A549 treated with AZD9567 at 1 μM for 4 hours (cell line): ENCODE measurements around the gene LPCAT1. TPM values are rescaled to one million over a fixed set of nuclear protein-coding genes. Genes with fewer than 3 reads are reported as not detected.

ENCODE experiments used
- total RNA-seq: library from RNA; stranded (reverse); fragments of 200-300 nt; extraction: Qiagen RNA extraction; gene quantifications from 5 replicates; pipeline ENCODE4 v1.2.3, GENCODE V29; 2022; ENCODE audit not compliant: insufficient read depth

LPCAT1 gene
- 149 to 170 TPM (median 159 TPM) in 5 replicates for total RNA-seq

DNA sequence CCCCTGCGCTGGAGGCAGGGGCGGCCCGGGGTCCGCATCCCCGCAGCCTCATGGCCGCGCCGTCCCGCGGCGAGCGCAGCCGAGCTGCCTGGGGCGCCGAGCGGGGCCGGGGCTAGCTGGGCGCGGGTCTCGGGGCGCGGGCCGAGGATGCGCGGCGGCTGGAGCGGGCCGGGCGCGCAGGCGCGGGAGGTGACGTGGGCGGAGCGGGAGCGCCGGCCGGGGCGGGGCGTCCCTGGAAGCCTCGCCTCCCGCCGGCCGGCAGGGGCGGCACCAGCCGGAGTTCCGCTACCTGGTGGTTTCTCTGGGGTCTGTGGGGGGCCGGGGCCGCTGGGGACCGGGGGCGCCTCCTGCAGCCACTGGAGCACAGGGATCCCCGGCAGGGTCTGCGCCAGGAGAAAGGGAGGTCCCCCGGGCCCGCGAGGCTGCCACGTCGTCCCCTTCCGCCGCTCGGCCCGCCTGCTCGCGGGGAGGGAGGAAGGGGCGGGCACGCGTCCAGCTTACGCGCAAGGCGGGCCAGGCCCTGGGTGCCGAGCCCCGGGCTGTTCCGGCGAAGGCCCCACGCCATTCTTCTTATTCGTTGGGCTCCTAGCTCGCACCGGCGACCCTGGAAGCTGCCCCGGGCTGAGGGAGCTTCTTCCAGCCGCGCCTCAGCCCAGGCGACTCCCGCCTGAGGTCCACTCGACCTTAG lies at the start of gene LPCAT1:
Gene LPCAT1 (minus strand): TSS at position 168 of the 688 bp plus-strand sequence. CDS start 116 bp downstream, at position 52.

DNA sequence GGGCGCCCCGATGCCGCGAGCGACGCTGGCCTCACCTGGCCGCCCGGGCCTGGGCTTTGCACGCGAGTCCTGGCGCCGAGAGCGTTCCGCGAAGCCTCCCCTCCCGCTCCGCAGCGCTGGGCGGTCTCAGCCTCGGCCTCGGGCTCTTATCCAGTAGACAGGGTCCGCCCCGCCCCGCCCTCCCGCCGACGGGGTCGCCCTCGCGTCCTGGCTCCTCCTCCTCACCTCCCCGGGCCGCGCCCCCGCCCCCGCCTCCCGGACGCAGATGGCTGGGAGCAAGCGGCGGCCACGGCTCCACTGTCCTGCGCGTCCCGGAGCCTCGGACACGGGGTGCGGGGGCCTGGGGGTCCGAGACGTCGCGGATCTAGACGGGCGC lies 78.5 kb downstream of the LPCAT1 start, which contains the start of gene SLC6A3:
Gene SLC6A3 (minus strand): TSS at position 128 of the 376 bp plus-strand sequence. CDS start 2,243 bp downstream, outside the sequence.

Other genes with a start within 250 kb of the LPCAT1 start
- 2.7 to 7.3 TPM (median 3.6 TPM) in 5 replicates for gene TERT, start 228.9 kb downstream of the LPCAT1 start, total RNA-seq
- gene CLPTM1L, start 178.9 kb downstream of the LPCAT1 start, total RNA-seq, result 152 to 177 TPM (median 163 TPM) in 5 replicates
- gene SLC6A3, start 78.5 kb downstream of the LPCAT1 start, total RNA-seq, result 0.51 to 0.57 TPM (median 0.54 TPM) in 4 of 5 replicates, not detected in the other